NCI-H460 (cell line): Measurements from ENCODE around the gene USP34. TPM values are rescaled to one million over a fixed set of nuclear protein-coding genes. Genes with fewer than 3 reads are reported as not detected.
A peak's percentile ranks its signal among the peaks of the same experiment; 100 is the strongest.
"Not testable (repeated sequence)": the region's sequence is repeated elsewhere in the genome, so short reads cannot be mapped to it uniquely, and the experiment has no call there.

ENCODE experiments used
- DNase-seq: peaks from one replicate; pipeline ENCODE4 v3.0.0-alpha.2; 2016; ENCODE audit warnings: low read depth; ENCODE audit errors: extremely low read depth
- total RNA-seq: library from RNA; depleted of rRNA; stranded (reverse); fragments of >200 nt; shearing (Covaris generic); gene quantifications from 2 replicates; pipeline ENCODE4 v1.2.3, GENCODE V29; 2014

Gene USP34
- total RNA-seq, 1 experiment from 2014 or later = 107 TPM

DNA sequence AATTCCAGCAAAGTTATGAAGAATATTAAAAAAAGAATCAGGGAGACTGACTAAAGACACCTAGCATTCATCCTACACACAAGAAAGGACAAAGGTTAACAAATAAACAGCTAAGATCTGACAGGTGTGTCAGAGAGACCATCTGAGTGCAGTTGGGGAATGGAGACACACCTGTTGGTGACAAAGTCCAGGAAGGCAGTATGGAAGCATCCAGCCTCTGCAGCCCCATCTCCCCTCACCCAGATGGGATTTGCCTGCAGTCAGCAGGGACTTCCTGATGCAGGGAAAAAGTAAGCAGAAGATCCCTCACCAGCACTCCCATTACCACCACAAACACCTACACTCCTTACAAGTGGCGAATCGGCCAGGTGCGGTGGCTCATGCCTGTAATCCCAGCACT is 37.9 kb downstream of the USP34 start:
- DNase-seq = no peak

DNA sequence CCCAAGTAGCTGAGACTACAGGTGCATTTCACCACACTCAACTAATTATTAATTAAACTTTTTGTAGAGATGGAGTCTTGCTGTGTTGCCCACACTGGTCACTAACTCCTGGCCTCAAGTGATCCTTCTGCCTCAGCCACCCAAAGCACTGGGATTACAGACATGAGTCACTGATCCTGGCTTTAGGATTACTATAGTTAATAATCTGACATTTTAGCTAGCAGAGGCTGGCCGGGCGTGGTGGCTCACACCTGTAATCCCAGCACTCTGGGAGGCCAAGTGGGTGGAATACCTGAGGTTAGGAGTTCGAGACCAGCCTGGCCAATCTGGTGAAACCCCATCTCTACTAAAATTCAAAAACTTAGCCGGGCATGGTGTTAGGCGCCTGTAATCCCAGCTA is 39.5 kb downstream of the USP34 start:
- no peak for DNase-seq

DNA sequence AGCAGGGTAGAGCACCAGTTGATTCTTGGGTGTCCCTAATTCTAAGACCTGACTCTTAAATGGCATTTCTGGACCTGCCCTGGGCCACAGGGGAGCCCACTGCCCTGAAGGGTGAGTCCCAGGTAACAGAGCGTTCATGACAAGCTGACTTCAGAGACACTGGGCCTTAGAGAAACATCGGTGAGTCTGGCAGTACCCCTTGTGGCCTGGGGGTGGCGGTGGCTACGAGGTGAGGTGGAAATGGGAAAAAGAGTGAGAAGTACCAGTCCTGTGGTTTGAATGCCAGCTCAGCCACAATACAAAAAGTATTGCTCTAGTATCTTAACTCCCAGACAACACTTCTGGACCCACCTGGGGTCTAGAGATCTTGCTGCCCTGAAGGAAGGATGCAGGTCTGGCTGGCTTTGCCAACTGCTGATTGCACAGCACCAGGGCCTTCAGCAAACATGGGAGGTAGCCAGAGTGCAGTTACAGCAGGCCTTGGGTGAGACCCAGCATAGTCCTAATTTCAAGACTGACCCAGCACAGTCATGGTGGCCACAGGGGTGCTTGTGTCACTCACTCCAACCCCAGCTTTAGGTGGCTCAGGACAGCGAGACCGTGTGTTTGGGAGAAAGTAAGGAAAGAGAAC is 44.5 kb downstream of the USP34 start:
- DNase-seq = peak; percentile 53

DNA sequence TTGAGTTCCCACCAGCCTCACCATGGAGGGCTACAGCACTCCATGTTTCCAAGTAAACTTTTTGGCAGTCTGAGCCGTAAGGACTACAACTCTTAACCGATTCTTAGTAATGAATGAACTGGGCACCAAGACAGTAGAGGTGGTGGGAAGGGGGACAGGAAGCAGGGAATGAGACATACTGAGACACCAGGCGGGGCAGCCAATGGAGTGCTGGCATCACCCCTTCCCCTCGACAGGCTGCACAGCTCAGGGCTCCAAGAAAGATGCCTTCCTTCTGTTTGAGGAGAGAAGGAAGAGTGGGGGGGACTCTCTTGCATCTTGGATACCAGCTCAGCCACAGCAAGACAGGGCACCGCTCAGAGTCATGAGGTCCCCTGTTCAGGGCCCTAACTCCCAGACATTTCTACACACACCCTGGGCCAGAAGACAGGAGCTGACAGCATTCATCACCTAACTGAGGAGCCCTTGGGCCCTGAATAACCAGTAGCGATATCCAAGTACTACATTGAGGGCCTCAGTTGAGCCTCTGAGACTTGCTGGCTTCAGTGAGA is 45.2 kb downstream of the USP34 start:
- no peak for DNase-seq

DNA sequence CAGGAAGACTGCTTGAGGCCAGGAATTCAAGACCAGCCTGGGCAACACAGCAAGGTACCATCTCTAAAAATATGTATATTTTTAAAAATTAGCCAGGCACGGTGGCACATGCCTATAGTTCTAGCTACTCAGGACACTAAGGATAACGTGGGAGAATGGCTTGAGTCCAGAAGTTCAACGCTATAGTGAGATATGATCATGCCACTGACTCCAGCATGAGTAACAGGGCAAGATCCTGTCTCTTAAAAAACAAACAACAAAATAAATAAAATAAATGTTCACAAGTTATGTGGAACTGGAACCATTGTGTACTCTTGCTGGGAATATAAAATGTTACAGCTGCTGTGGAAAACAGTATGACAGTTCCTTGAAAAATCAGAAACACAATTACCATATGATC is 47.2 kb downstream of the USP34 start:
- DNase-seq = peak; percentile 35

DNA sequence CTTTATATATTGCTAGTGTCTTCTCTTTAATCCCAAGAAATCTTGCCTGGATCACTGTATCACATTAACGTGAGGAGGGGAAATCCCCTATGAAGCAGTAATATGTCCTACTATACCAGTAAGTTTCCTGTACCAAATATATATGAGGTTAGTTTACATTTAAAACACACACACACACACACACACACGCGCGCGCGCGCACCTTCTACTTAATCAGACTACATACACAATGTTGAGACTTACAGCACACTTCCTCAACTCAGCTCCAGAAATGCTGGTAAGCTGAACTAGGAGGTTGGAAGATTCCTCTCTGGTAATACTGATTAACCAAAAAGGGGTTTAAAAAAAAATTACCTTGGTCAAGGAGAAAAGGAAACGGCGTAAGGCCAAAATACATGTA is 49.3 kb downstream of the USP34 start:
- DNase-seq = no peak

DNA sequence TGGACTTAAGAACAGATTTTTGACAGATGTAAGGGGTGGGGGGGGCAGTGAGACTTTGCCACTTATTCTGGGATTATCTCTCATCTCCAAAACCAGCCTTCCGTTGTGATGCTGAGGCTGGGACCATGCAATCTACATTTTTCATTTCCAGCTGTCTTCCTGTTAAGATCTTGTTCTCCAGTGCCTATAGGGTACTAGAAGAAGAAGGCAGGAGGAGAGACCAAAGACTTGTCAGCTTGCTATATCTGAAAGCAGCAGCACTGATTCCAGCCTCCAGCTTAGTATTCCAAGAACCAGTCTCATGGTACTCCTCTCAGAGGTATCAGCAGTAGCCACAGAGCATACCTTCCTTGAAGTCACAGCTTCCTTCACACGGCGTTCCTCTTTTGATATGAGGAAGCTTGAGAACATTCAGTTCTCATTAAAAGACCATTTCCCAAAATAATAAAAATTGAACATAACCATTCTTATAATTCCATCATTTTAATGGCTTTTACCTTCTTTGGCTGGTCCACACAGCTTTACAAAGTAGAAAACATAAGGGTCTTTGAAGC is 49.8 kb downstream of the USP34 start:
- DNase-seq = no peak

DNA sequence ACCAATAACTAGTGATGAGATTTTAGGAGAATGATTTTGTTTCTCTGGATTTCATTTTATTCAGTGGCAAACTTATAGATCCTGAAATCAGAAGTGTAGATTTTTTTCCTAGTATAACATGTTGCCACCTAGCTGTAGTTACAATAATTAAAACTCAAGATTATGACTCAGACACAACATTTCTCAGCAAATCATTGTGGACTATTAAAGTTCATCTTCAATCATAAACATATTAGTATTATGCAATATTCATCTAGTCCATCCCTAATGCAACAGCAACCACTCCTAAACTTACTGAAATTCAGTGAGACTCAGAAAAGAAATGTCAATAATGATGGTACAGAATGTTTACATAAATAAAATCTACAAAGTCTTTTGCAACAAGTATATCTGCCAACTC is 51.3 kb downstream of the USP34 start:
- no peak for DNase-seq

DNA sequence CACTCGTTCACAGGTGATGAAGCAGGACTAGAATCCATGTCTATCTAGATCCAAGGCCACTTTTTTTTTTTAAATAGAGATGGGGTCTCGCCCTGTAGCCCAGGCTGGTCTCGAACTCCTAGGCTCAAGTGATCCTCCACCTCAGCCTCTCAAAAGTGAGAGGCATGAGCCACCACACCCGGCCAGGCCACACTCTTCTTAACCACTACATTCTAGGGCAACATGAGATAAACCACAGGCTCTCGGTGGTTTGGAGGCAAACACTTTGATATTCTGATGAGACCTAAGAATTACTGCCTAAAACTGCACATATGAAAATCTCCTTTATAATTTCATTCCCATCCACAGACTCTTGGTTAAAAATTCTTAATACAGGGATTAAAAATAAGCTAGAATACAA is 51.8 kb downstream of the USP34 start:
- no peak for DNase-seq

DNA sequence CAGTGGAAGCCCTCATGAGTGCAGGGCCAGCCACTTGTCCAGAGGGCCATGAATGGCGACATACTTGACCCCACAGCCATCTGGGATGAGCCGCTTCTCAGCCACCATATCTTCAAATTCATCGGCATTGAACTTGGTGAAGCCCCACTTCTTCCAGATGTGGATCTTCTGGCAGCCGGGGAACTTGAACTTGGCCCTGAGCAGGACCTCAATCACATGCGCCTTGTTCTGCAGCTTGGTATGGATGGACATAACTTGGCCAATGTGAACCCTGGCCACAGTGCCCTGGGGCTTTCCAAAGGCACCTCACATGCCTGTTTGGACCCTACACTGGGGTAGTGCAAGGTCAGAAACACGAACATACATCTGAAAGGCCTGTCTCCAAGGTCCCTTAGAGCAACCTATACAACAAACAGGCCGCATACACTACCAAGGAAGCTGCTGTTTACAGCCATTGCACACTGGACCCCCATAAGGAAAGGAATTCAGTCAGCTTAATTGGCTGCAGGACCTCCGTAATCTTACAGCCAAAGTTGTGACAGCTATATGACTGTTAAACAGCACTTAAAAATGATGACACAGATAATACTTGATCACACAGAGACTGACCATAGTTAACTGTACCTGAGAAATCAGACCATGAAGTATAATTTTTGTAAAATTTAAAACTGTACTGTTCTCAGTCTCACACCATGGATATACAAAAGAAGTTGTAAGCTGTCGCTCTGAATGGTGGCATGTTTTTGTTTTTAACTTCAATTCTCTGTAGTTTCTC is 53.8 kb downstream of the USP34 start:
- no peak for DNase-seq

DNA sequence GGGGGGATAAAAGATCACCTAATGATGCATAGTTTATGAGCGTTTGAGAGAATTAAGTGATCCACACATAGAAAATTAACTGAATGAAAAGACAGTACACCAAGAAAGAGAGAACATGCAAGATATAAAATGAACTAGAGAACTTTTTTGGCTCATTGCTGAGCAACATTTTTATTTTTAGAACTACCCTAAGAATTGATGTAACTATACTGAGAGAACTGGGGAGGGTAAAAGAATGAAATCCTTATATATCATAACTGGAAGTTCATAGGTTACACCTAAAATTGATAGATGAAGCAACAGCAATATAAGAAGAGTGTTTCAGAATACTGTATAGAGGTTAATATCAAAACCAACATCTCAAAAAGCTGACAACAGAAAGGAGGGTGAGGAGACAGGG is 55.6 kb downstream of the USP34 start:
- DNase-seq = no peak

DNA sequence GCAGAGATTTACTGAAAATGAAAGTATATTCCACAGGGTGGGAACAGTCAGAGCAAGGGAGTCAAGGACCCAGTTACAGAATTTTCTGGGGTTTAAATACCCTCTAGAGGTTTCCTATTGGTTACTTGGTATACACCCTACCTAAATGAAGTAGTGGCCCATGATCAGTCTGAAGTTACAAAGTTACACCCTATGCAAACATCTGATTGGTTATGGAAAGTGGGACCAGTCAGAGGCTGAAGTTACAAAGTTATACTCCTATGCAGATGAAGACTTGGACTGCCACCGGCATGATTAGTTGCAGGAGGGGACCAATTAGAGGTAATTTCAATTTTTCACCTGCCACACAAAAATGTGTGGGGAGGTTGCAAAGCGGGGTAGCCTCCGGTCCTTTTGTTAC is 56.2 kb downstream of the USP34 start:
- no peak for DNase-seq

DNA sequence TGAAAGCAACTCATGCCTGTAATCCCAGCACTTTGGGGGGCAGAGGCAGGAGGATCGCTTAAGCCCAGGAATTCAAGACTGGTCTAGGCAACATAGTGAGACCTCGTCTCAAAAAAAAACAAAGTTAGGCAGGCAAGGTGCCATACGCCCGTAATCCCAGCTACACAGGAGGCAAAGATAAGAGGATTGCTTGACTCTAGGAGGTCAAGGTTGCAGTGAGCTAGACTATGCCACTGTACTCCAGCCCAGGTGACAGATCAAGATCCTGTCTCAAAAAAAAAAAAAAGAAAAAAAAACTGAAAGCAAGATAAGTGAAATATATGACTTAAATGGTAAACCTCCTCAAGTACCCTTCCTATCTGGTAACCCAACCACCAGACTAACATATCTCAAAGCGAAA is 59.8 kb downstream of the USP34 start:
- DNase-seq = no peak

DNA sequence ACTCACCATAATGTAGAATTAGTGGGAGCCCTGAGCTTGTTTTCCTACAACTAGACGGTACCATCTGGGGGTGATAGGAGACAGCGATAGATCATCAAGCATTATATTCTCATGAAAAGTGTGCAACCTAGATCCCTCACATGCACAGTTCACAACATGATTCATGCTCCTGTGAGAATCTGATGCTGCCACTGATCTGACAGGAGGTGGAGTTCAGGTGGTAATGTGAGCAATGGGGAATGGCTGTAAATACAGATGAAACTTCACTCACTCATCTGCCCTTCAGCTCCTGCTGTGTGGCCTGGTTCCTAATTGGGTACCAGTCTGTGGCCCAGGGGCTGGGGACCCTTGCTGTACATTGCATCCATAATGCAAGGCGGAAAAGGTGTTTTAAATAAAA is 60.7 kb downstream of the USP34 start:
- no peak for DNase-seq

DNA sequence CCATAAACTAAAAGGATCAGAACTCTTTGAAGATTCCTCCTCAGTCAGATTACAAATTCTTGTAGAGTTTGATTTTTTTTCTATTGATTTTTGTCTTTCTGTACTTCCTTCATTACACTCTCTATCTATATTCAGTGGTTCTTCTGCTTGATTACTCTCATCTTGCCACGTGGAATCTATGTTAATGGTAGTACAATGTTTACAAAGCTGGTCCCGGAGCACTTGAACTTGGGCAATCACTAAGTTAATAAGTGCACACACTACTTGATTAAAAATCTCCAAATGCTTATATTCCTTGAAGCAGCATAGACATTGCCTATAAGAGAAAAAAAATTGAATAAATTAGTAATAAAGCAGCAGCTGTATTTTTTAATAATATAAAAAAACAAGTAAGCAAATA is 65.1 kb downstream of the USP34 start:
- DNase-seq = no peak

DNA sequence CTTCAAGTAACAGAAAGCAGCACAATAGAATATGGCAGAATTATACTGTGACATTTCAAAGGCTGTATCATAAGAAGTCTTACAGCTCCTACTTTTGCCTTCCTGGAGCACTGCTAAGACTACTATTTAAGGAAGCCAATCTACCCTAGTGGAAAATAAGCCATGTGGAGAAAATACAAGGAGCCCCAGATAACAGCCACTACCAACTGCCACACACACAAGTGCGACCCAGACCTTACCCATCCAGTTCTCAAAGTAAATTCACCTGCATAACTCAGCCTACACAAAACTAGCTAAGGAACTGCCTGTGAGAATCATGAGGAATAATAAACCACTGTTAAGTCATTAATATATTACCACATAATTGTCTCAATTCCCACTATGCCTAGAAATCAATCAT is 66.4 kb downstream of the USP34 start:
- DNase-seq = no peak

DNA sequence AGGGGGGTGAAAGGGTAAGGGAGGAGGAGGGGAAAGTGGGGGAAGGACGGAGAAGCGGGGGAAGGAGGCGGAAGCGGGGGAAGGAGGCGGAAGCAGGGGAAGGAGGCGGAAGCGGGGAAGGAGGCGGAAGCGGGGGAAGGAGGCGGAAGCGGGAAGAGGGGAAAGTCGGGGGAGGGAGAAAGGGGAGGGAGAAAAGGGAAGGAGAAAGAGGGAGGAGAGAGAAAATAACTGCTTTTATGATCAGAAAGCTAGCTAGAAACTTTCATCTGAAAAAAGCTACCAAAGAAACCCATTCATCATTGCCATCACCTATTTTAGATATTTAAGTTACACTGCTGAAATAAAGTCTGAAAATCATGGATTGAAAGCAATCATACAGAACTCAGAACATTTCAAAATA is 72.5 kb downstream of the USP34 start:
- DNase-seq = no peak

DNA sequence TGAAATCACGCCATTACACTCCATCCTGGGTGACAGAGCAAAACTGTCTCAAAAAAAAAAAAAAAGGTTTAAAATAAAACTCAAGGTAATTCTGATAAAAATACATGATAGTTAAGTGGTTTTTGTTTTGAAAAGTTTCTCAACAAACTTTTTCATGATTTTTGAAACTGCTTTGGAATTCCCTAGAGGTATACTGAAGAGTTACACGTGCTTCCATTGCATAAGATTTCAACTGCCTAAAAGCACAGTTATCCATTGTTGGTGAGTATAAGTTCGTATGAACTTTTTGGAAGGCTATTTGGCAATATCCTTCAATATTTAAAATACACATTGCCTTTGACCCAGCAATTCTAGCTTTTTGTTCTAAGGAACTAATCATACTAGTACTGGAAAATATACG is 74.9 kb downstream of the USP34 start:
- DNase-seq = no peak

DNA sequence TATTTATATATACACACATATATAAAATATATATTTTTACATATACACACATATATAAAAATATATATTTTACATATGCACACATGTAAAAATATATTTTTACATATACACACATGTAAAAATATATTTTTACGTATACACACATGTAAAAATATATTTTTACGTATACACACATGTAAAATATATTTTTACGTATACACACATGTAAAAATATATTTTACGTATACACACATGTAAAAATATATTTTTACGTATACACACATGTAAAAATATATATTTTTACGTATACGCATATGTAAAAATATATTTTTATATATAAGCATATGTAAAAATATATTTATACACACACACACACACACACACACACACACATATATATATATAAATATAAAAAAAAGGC is 83.3 kb downstream of the USP34 start:
- DNase-seq = not testable (repeated sequence)

DNA sequence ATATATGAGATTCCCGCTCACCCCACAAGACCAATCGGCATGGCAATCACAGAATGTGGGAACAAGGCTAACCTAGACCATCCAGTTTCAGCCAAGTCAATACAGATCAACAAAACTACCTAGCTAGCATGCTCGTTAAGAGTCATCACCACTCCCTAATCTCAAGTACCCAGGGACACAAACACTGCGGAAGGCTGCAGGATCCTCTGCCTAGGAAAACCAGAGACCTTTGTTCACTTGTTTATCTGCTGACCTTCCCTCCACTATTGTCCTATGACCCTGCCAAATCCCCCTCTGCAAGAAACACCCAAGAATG is 90.0 kb downstream of the USP34 start:
- not testable (repeated sequence) for DNase-seq

DNA sequence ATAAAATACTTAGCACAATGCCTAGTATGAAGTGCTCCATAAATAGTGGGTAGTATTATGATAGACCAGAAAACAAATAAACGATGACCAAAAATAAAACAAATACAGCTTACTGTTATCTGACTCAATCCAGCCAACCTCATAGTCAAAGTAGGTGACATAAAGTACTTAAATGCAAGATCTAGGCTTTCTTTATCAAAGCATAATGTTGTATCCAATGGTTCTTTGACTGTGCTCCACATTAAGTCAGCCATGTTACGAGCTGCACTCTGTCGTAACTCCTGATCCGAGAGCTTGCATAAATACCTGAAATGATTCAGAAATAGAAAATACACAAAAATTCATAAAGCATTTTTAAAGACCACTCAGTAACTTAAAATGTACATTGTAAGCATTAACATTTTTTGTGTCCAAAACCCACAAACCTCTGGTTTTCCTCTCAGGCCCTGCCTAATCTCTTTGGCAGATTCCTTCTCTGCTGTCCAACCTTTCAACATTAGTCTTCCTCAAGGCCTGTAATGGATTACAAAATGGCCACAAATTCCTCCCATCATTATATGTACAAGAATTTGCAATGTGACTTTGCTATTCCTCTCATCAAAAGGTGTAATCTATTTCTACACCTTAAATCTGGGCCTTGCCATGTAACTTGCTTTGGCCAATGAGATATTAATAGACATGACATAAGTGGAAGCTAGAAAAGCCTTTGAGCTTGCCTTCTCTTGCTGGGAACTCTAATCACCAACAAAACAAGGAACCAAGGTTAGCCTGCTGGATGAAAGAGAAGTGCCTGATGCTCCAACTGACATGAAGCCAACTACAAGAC is 90.6 kb downstream of the USP34 start:
- no peak for DNase-seq
